Progenitor cell of endocrine pancreas (in vitro differentiated cells): ENCODE measurements around the gene SLC16A6. TPM values are rescaled to one million over a fixed set of nuclear protein-coding genes. Genes with fewer than 3 reads are reported as not detected.

Source experiments
- DNase-seq: peaks from one replicate; pipeline ENCODE4 v3.0.0; 2021; ENCODE audit warnings: low spot score; ENCODE audit not compliant: unreplicated experiment
- H3K27ac Mint-ChIP-seq: 2 replicates; pipeline ENCODE4 v1.8.0; 2021; ENCODE audit warnings: mild to moderate bottlenecking, moderate library complexity, mixed read lengths
- H3K27me3 Mint-ChIP-seq: 2 replicates; pipeline ENCODE4 v1.8.0; 2021; ENCODE audit warnings: mixed read lengths
- H3K36me3 Mint-ChIP-seq: 2 replicates; pipeline ENCODE4 v1.8.0; 2022; ENCODE audit warnings: mixed read lengths; ENCODE audit not compliant: insufficient read depth
- H3K4me1 Mint-ChIP-seq: 2 replicates; pipeline ENCODE4 v1.8.0; 2021; ENCODE audit warnings: low read depth, mixed read lengths
- H3K4me3 Mint-ChIP-seq: 2 replicates; pipeline ENCODE4 v1.8.0; 2021; ENCODE audit warnings: low read depth, mild to moderate bottlenecking, moderate library complexity, mixed read lengths
- H3K9me3 Mint-ChIP-seq: 2 replicates; pipeline ENCODE4 v1.8.0; 2021; ENCODE audit warnings: low read depth, mixed read lengths
- total RNA-seq: library from RNA; stranded (reverse); gene quantifications from 2 replicates; pipeline ENCODE4 v1.2.1, GENCODE V29; 2021
- TF ChIP-seq, protein P1 (sequence below): fragments of 200-600 bp; sonication (generic); IDR thresholded peaks from one replicate; pipeline ENCODE4 v1.5.0; 2021; ENCODE audit warnings: antibody characterized with exemption, mild to moderate bottlenecking; ENCODE audit not compliant: unreplicated experiment

The SLC16A6 gene
- total RNA-seq, 1 donor from 2014 or later, result 0.12 TPM

DNA sequence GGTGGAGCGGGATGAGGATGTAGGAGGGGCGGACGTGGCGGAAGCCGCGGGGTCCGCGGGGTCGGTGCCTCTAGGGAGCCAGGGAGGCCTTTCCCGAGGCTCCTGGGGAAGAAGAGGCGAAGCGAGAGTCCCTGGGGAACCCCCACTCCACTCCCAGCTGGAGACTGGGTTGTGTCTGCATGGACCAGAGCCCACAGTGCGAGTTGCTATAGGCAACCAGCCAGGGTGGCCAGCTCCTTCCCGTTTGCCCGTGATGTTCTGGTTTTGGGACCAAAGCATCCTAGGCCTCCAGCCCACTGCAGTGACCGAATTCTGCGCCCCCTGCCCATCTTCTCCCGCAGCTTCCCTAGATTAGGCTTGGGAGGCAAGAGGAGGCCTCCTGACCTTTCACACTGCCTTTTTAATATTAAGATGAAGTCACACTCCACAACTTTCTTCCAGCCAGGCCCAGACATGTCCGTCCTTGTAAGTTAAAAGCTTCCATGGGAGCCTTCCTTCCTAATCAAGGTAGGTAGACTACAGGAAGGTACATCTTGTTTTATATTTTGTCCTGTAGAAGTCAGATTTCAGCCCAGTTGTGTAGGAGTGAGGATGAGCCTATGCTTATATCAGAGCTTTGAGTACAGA, 42.6 kb downstream of the SLC16A6 start:
- Mint-ChIP-seq H3K4me1 (peaks cover 5% of the 10 kb centered on the region), H3K27me3 (no peaks in the 10 kb centered on the region), H3K36me3 (peaks cover 4% of the 10 kb centered on the region), H3K4me3 (peak overlapping the region; percentile 94), H3K9me3 (no peaks in the 10 kb centered on the region), H3K27ac (peak overlapping the region; percentile 96)
- TF ChIP-seq, protein P1, sequence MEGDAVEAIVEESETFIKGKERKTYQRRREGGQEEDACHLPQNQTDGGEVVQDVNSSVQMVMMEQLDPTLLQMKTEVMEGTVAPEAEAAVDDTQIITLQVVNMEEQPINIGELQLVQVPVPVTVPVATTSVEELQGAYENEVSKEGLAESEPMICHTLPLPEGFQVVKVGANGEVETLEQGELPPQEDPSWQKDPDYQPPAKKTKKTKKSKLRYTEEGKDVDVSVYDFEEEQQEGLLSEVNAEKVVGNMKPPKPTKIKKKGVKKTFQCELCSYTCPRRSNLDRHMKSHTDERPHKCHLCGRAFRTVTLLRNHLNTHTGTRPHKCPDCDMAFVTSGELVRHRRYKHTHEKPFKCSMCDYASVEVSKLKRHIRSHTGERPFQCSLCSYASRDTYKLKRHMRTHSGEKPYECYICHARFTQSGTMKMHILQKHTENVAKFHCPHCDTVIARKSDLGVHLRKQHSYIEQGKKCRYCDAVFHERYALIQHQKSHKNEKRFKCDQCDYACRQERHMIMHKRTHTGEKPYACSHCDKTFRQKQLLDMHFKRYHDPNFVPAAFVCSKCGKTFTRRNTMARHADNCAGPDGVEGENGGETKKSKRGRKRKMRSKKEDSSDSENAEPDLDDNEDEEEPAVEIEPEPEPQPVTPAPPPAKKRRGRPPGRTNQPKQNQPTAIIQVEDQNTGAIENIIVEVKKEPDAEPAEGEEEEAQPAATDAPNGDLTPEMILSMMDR, result no peak
- no peak for DNase-seq

DNA sequence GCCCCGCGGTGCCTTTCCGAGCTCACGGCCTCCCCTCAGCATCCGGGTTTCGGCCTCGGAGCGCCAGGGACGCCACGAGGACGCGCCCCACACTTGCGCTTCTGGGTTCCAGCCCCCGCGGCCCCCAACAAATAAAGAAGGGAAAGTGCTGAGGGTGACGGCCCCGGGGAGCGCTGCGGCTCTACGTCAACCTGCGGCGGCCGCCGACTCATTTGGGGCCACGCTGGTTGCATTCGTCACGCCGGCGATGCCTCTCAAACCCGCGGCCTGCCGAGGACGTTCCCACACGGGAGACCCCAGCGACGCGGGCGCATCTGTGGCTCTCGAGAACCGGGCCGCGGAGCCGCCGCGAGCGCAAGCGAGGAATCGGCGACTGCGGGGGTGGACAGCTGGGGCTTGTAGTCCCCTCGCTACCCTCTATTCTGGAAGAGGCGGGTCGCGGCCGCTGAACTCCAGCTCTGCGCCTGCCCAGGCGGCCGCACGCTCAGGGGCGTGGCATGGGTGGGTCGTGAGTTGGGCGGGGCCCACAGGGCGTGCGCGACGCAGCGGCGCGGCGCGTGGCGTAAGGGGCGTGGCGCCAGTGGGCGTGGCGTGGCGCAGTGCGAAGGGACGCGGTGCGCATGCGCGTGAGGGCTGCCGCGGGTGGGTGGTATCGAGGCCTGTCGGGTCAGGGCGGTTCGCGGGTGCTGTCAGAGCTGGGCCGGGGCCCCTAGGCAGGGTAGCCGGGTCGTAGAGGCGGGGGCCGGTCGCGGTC, 43.3 kb downstream of the SLC16A6 start, which contains the start of gene AMZ2:
AMZ2 (plus strand) TSS at position 599 of the 754 bp plus-strand sequence. CDS start 2,145 bp downstream, outside the sequence.
- Mint-ChIP-seq H3K27me3 (no peaks in the 10 kb centered on the region), H3K27ac (peak within 1 kb of the TSS; percentile 96), H3K9me3 (no peaks in the 10 kb centered on the region), H3K4me1 (peaks cover 5% of the 10 kb centered on the region), H3K4me3 (peak within 1 kb of the TSS; percentile 94), H3K36me3 (no peaks in the 10 kb centered on the region)
- TF ChIP-seq, protein P1, result peak; percentile 10
- peak; percentile 95 for DNase-seq

DNA sequence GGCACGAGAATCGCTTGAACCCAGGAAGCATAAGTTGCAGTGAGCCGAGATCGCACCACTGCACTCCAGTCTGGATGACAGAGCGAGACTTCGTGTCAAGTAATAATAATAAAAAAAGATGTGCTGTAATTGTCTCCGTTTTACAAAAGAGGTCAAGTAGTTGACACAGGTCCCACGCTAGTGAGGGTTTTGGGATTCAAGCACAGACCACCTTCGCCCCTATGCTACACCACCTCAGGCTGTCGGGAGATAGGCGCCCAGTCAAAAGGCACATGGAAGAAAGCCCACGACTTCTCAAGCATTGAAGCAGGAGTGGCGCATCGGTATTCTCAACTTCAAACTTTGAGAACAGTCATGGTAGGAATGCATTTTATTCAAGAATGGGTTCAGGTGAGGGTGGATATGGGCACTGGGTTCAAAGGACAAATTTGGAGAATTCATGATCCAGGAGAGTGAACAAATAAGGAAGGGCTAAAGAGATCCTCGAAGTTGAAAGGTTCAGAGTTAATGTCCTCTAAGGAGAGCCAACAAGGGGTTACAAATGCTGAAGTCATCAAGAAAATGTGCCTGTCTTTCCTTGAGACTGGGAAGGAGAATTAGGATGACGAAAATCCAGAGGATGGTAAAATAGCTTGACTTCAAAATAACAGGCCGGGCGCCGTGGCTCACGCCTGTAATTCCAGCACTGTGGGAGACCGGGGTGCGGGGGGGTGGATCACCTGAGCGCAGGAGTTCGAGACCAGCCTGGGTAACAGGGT, 44.5 kb downstream of the SLC16A6 start:
- no peak for DNase-seq
- H3K27me3 Mint-ChIP-seq, result no peaks in the 10 kb centered on the region

DNA sequence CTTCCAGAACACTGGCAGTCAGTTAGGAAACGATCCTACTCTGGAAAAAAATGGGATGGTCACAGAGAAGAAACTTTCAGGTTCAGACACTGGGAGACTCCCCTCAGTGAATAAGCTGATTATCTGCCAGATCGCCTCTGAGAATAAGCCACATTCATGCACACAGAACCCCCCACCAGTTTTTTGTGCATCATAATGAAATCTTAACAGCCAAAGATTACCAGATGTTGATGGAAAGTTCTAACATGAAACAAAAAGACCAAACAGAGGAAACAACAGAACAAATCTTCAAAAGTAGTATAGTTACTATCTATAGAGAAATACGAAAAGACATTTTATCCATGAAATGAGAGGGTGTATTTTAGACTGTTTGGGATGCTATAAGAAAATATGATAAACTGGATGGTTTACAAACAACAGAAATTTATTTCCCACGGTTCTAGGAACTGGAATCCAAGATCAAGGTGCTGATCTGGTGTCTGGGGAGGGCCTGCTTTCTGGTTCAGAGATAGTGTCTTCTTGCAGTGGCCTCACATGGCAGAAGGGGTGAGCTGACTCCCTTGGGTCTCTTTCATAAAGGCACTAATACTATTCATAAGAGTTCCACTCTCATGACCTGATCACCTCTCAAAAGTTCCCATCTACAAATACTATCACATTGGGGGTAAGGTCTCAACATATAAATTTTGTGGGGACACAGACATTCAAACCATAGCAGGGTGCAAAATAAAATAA, 51.1 kb downstream of the SLC16A6 start:
- no peak for DNase-seq
- Mint-ChIP-seq H3K27me3 (no peaks in the 10 kb centered on the region), H3K4me1 (no peaks in the 10 kb centered on the region), H3K4me3 (no peak overlapping the region), H3K9me3 (no peaks in the 10 kb centered on the region), H3K36me3 (peaks cover 5% of the 10 kb centered on the region), H3K27ac (no peak overlapping the region)
- TF ChIP-seq, protein P1, result no peak

More for the DNA sequence above, 44.5 kb downstream of the SLC16A6 start:
- TF ChIP-seq, protein P1, result no peak
- H3K9me3 Mint-ChIP-seq, result no peaks in the 10 kb centered on the region
- no peaks in the 10 kb centered on the region for H3K36me3 Mint-ChIP-seq
- peak overlapping the region; percentile 43 for H3K27ac Mint-ChIP-seq
- peaks cover 5% of the 10 kb centered on the region for H3K4me1 Mint-ChIP-seq
- H3K4me3 Mint-ChIP-seq, result peak overlapping the region; percentile 94
